ENCODE results near the gene ABTB1. TPM values are rescaled to one million over a fixed set of nuclear protein-coding genes. Genes with fewer than 3 reads are reported as not detected.

ABTB1 gene
- polyA plus RNA-seq, 1 donor from 2014 or later: 2.0 TPM

DNA sequence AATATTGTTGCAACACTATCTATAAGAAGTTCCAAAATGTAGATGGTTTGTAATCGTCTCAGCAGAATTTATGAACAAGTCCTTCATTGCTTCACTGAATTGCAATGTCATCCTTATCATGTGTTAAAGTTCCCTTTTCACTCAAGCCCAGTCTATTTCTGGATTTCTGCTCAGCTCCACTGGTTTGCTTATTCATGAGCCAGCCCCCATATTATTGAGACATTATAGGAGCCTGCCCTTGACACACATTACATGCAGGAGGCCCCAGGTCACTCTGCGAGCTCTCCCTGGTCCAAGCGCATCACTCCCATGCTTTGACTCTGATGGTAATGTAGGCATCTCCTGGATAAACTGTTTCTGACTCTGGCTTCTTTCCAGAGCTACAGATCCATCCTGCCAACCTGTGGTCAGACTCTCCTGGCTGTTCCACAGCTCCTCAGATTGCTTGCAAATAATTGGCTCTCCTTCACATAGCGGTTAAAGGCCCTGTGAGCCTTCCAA is 56.9 kb downstream of the ABTB1 start:
- no peak overlapping the region for H3K4me2 ChIP-seq (ENCODE audit: low read length)
- H2AFZ ChIP-seq (ENCODE audit: low read depth, low read length): no peak overlapping the region
- no peaks in the 10 kb centered on the region for H3K36me3 ChIP-seq (ENCODE audit: insufficient read depth, low read length)
- TF ChIP-seq TAF1 (IDR thresholded peaks at IDR 0.05; ENCODE audit: low read depth) (no peak), EP300 (conservative IDR thresholded peaks at IDR 0.05; ENCODE audit: poor library complexity, severe bottlenecking) (no peak), RAD21 (conservative IDR thresholded peaks at IDR 0.05) (no peak), EZH2 (IDR thresholded peaks at IDR 0.05; ENCODE audit: borderline replicate concordance, insufficient read depth, low read length, poor library complexity, severe bottlenecking) (no peak), SMC3 (conservative IDR thresholded peaks at IDR 0.05; ENCODE audit: poor library complexity) (no peak), MXI1 (conservative IDR thresholded peaks at IDR 0.05; ENCODE audit: poor library complexity, severe bottlenecking) (no peak), POLR2AphosphoS5 (IDR thresholded peaks at IDR 0.05) (no peak)
- TF ChIP-seq, protein P1, sequence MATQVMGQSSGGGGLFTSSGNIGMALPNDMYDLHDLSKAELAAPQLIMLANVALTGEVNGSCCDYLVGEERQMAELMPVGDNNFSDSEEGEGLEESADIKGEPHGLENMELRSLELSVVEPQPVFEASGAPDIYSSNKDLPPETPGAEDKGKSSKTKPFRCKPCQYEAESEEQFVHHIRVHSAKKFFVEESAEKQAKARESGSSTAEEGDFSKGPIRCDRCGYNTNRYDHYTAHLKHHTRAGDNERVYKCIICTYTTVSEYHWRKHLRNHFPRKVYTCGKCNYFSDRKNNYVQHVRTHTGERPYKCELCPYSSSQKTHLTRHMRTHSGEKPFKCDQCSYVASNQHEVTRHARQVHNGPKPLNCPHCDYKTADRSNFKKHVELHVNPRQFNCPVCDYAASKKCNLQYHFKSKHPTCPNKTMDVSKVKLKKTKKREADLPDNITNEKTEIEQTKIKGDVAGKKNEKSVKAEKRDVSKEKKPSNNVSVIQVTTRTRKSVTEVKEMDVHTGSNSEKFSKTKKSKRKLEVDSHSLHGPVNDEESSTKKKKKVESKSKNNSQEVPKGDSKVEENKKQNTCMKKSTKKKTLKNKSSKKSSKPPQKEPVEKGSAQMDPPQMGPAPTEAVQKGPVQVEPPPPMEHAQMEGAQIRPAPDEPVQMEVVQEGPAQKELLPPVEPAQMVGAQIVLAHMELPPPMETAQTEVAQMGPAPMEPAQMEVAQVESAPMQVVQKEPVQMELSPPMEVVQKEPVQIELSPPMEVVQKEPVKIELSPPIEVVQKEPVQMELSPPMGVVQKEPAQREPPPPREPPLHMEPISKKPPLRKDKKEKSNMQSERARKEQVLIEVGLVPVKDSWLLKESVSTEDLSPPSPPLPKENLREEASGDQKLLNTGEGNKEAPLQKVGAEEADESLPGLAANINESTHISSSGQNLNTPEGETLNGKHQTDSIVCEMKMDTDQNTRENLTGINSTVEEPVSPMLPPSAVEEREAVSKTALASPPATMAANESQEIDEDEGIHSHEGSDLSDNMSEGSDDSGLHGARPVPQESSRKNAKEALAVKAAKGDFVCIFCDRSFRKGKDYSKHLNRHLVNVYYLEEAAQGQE (IDR thresholded peaks at IDR 0.05; ENCODE audit: borderline replicate concordance): no peak
- TF ChIP-seq, protein P2, sequence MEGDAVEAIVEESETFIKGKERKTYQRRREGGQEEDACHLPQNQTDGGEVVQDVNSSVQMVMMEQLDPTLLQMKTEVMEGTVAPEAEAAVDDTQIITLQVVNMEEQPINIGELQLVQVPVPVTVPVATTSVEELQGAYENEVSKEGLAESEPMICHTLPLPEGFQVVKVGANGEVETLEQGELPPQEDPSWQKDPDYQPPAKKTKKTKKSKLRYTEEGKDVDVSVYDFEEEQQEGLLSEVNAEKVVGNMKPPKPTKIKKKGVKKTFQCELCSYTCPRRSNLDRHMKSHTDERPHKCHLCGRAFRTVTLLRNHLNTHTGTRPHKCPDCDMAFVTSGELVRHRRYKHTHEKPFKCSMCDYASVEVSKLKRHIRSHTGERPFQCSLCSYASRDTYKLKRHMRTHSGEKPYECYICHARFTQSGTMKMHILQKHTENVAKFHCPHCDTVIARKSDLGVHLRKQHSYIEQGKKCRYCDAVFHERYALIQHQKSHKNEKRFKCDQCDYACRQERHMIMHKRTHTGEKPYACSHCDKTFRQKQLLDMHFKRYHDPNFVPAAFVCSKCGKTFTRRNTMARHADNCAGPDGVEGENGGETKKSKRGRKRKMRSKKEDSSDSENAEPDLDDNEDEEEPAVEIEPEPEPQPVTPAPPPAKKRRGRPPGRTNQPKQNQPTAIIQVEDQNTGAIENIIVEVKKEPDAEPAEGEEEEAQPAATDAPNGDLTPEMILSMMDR (IDR thresholded peaks at IDR 0.05; ENCODE audit: poor library complexity, severe bottlenecking): no peak
- H4K20me1 ChIP-seq (ENCODE audit: insufficient read depth): no peaks in the 10 kb centered on the region
- H3K9me3 ChIP-seq (ENCODE audit: low read length): no peaks in the 10 kb centered on the region
- H3K27me3 ChIP-seq (ENCODE audit: insufficient read depth, low read depth, low read length): no peaks in the 10 kb centered on the region
- H3F3A ChIP-seq (ENCODE audit: insufficient read depth, low read length, poor library complexity, severe bottlenecking): no peaks in the 10 kb centered on the region
- H3K79me2 ChIP-seq (replicated peaks; ENCODE audit: insufficient read depth, low read length): no peaks in the 10 kb centered on the region
- no peak overlapping the region for H3K9ac ChIP-seq (ENCODE audit: low read length)
- no peaks in the 10 kb centered on the region for H3K9me2 ChIP-seq (ENCODE audit: insufficient read depth, low read length)
- no peak overlapping the region for H3K27ac ChIP-seq (ENCODE audit: low read length)
- H3K4me3 ChIP-seq (ENCODE audit: low read length): no peak overlapping the region

DNA sequence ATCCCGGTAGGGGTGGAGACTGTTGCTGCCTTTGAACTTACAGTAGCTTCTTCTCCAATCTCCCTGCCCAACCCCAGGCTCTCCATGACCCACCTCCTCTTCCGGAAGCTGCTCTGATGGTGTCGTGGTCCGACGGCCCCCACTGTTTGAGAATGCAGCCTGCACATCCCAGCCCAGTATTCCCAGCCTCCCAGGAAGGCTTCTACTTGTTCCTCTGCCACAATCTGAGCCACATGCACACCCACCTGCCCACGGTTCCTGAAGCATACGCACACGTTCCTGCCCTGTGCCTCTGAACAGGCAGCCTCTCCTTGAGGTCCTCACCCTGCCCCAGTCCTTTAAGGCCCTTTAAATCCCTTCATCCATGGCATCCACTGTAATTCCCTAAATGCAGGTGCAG is 57.4 kb downstream of the ABTB1 start:
- no peaks in the 10 kb centered on the region for H3F3A ChIP-seq (ENCODE audit: insufficient read depth, low read length, poor library complexity, severe bottlenecking)
- no peaks in the 10 kb centered on the region for H3K9me3 ChIP-seq (ENCODE audit: low read length)
- H3K27ac ChIP-seq (ENCODE audit: low read length): no peak overlapping the region
- H3K79me2 ChIP-seq (replicated peaks; ENCODE audit: insufficient read depth, low read length): no peaks in the 10 kb centered on the region
- no peaks in the 10 kb centered on the region for H3K27me3 ChIP-seq (ENCODE audit: insufficient read depth, low read depth, low read length)
- H3K9ac ChIP-seq (ENCODE audit: low read length): no peak overlapping the region
- H3K4me2 ChIP-seq (ENCODE audit: low read length): no peak overlapping the region
- no peaks in the 10 kb centered on the region for H4K20me1 ChIP-seq (ENCODE audit: insufficient read depth)
- H2AFZ ChIP-seq (ENCODE audit: low read depth, low read length): no peak overlapping the region
- no peaks in the 10 kb centered on the region for H3K9me2 ChIP-seq (ENCODE audit: insufficient read depth, low read length)
- no peaks in the 10 kb centered on the region for H3K36me3 ChIP-seq (ENCODE audit: insufficient read depth, low read length)
- H3K4me3 ChIP-seq (ENCODE audit: low read length): no peak overlapping the region
- TF ChIP-seq EZH2 (IDR thresholded peaks at IDR 0.05; ENCODE audit: borderline replicate concordance, insufficient read depth, low read length, poor library complexity, severe bottlenecking): no peak
- no peak for TF ChIP-seq POLR2AphosphoS5 (IDR thresholded peaks at IDR 0.05)
- no peak for TF ChIP-seq SMC3 (conservative IDR thresholded peaks at IDR 0.05; ENCODE audit: poor library complexity)

Other genes with a start within 250 kb of the ABTB1 start
- 26.5 and 37.9 TPM in 2 replicates for gene TPRA1, start 82.2 kb upstream of the ABTB1 start, polyA plus RNA-seq
- 13.7 and 16.1 TPM in 2 replicates for gene MCM2, start 74.5 kb upstream of the ABTB1 start, polyA plus RNA-seq
- 266 and 342 TPM in 2 replicates for gene PODXL2, start 43.8 kb upstream of the ABTB1 start, polyA plus RNA-seq
- gene MGLL, start 149.6 kb downstream of the ABTB1 start, polyA plus RNA-seq: 2.0 and 3.7 TPM in 2 replicates
- gene KBTBD12, start 242.3 kb downstream of the ABTB1 start, polyA plus RNA-seq: not detected in 2 replicates